Measurements from ENCODE around the gene OSBP. TPM values are rescaled to one million over a fixed set of nuclear protein-coding genes. Genes with fewer than 3 reads are reported as not detected.

OSBP gene
- total RNA-seq, 1 experiment from 2014 or later: 45.4 TPM

DNA sequence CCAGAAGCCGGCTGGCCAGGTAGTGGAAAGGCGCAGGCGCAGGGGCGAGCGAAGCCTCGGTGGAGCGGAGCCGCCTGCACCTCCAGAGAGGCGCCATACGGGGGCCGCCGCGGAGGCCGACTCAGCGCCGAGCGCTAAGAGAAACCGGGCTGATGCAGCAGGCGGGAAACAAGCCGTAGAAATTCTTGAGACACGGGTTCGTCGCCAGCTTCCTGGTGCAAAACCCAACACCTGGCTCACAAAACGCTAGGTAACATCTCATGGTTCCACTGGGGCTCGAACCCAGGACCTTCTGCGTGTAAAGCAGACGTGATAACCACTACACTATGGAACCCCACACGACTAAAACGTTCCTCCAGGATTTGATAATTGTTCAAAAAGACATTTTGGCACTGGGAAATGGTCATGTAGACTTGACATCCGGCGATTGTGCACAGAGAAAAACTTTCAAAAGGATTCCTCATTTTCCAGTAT is 65.2 kb downstream of the OSBP start (continued):
- TF ChIP-seq, protein P1, sequence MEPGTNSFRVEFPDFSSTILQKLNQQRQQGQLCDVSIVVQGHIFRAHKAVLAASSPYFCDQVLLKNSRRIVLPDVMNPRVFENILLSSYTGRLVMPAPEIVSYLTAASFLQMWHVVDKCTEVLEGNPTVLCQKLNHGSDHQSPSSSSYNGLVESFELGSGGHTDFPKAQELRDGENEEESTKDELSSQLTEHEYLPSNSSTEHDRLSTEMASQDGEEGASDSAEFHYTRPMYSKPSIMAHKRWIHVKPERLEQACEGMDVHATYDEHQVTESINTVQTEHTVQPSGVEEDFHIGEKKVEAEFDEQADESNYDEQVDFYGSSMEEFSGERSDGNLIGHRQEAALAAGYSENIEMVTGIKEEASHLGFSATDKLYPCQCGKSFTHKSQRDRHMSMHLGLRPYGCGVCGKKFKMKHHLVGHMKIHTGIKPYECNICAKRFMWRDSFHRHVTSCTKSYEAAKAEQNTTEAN (CRISPR knock-in tag; IDR thresholded peaks at IDR 0.05): 0 out of 2 replicates have a peak, but pooled peaks have one; percentile 42
- no peak for TF ChIP-seq ZNF423 (CRISPR knock-in tag; IDR thresholded peaks at IDR 0.05)
- no peak for TF ChIP-seq CREB1 (CRISPR knock-in tag; IDR thresholded peaks at IDR 0.05)
- TF ChIP-seq TEAD1 (CRISPR knock-in tag; IDR thresholded peaks at IDR 0.05): peak; percentile 46; the same call in 1 of the 2 replicates
- peak; percentile 78; the same call in 1 of the 2 replicates for TF ChIP-seq ZNF416 (CRISPR knock-in tag; IDR thresholded peaks at IDR 0.05)
- peak; percentile 73 for TF ChIP-seq ZNF671 (CRISPR knock-in tag; IDR thresholded peaks at IDR 0.05)
- no peak for TF ChIP-seq ZNF219 (CRISPR knock-in tag; IDR thresholded peaks at IDR 0.05; ENCODE audit: borderline replicate concordance)
- TF ChIP-seq, protein P2, sequence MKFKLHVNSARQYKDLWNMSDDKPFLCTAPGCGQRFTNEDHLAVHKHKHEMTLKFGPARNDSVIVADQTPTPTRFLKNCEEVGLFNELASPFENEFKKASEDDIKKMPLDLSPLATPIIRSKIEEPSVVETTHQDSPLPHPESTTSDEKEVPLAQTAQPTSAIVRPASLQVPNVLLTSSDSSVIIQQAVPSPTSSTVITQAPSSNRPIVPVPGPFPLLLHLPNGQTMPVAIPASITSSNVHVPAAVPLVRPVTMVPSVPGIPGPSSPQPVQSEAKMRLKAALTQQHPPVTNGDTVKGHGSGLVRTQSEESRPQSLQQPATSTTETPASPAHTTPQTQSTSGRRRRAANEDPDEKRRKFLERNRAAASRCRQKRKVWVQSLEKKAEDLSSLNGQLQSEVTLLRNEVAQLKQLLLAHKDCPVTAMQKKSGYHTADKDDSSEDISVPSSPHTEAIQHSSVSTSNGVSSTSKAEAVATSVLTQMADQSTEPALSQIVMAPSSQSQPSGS (CRISPR knock-in tag; IDR thresholded peaks at IDR 0.05; ENCODE audit: borderline replicate concordance, low read depth): no peak
- TF ChIP-seq ZBTB21 (CRISPR knock-in tag; IDR thresholded peaks at IDR 0.05; ENCODE audit: borderline replicate concordance): no peak
- TF ChIP-seq ZNF263 (CRISPR knock-in tag; IDR thresholded peaks at IDR 0.05; ENCODE audit: low read depth): no peak
- no peak for TF ChIP-seq NR2C2 (CRISPR knock-in tag; IDR thresholded peaks at IDR 0.05)
- TF ChIP-seq, protein P3, sequence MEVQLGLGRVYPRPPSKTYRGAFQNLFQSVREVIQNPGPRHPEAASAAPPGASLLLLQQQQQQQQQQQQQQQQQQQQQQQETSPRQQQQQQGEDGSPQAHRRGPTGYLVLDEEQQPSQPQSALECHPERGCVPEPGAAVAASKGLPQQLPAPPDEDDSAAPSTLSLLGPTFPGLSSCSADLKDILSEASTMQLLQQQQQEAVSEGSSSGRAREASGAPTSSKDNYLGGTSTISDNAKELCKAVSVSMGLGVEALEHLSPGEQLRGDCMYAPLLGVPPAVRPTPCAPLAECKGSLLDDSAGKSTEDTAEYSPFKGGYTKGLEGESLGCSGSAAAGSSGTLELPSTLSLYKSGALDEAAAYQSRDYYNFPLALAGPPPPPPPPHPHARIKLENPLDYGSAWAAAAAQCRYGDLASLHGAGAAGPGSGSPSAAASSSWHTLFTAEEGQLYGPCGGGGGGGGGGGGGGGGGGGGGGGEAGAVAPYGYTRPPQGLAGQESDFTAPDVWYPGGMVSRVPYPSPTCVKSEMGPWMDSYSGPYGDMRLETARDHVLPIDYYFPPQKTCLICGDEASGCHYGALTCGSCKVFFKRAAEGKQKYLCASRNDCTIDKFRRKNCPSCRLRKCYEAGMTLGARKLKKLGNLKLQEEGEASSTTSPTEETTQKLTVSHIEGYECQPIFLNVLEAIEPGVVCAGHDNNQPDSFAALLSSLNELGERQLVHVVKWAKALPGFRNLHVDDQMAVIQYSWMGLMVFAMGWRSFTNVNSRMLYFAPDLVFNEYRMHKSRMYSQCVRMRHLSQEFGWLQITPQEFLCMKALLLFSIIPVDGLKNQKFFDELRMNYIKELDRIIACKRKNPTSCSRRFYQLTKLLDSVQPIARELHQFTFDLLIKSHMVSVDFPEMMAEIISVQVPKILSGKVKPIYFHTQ (CRISPR knock-in tag; IDR thresholded peaks at IDR 0.05): peak; percentile 80; the same call in 1 of the 2 replicates
- TF ChIP-seq, protein P4, sequence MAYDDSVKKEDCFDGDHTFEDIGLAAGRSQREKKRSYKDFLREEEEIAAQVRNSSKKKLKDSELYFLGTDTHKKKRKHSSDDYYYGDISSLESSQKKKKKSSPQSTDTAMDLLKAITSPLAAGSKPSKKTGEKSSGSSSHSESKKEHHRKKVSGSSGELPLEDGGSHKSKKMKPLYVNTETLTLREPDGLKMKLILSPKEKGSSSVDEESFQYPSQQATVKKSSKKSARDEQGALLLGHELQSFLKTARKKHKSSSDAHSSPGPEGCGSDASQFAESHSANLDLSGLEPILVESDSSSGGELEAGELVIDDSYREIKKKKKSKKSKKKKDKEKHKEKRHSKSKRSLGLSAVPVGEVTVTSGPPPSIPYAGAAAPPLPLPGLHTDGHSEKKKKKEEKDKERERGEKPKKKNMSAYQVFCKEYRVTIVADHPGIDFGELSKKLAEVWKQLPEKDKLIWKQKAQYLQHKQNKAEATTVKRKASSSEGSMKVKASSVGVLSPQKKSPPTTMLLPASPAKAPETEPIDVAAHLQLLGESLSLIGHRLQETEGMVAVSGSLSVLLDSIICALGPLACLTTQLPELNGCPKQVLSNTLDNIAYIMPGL (CRISPR knock-in tag; IDR thresholded peaks at IDR 0.05): peak; percentile 91
- TF ChIP-seq, protein P5, sequence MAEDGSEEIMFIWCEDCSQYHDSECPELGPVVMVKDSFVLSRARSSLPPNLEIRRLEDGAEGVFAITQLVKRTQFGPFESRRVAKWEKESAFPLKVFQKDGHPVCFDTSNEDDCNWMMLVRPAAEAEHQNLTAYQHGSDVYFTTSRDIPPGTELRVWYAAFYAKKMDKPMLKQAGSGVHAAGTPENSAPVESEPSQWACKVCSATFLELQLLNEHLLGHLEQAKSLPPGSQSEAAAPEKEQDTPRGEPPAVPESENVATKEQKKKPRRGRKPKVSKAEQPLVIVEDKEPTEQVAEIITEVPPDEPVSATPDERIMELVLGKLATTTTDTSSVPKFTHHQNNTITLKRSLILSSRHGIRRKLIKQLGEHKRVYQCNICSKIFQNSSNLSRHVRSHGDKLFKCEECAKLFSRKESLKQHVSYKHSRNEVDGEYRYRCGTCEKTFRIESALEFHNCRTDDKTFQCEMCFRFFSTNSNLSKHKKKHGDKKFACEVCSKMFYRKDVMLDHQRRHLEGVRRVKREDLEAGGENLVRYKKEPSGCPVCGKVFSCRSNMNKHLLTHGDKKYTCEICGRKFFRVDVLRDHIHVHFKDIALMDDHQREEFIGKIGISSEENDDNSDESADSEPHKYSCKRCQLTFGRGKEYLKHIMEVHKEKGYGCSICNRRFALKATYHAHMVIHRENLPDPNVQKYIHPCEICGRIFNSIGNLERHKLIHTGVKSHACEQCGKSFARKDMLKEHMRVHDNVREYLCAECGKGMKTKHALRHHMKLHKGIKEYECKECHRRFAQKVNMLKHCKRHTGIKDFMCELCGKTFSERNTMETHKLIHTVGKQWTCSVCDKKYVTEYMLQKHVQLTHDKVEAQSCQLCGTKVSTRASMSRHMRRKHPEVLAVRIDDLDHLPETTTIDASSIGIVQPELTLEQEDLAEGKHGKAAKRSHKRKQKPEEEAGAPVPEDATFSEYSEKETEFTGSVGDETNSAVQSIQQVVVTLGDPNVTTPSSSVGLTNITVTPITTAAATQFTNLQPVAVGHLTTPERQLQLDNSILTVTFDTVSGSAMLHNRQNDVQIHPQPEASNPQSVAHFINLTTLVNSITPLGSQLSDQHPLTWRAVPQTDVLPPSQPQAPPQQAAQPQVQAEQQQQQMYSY (CRISPR knock-in tag; IDR thresholded peaks at IDR 0.05): no peak
- TF ChIP-seq, protein P6, sequence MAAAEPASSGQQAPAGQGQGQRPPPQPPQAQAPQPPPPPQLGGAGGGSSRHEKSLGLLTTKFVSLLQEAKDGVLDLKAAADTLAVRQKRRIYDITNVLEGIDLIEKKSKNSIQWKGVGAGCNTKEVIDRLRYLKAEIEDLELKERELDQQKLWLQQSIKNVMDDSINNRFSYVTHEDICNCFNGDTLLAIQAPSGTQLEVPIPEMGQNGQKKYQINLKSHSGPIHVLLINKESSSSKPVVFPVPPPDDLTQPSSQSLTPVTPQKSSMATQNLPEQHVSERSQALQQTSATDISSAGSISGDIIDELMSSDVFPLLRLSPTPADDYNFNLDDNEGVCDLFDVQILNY (CRISPR knock-in tag; IDR thresholded peaks at IDR 0.05): peak; percentile 66; the same call in 1 of the 2 replicates
- TF ChIP-seq, protein P7, sequence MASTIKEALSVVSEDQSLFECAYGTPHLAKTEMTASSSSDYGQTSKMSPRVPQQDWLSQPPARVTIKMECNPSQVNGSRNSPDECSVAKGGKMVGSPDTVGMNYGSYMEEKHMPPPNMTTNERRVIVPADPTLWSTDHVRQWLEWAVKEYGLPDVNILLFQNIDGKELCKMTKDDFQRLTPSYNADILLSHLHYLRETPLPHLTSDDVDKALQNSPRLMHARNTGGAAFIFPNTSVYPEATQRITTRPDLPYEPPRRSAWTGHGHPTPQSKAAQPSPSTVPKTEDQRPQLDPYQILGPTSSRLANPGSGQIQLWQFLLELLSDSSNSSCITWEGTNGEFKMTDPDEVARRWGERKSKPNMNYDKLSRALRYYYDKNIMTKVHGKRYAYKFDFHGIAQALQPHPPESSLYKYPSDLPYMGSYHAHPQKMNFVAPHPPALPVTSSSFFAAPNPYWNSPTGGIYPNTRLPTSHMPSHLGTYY (CRISPR knock-in tag; IDR thresholded peaks at IDR 0.05): no peak
- TF ChIP-seq, protein P8, sequence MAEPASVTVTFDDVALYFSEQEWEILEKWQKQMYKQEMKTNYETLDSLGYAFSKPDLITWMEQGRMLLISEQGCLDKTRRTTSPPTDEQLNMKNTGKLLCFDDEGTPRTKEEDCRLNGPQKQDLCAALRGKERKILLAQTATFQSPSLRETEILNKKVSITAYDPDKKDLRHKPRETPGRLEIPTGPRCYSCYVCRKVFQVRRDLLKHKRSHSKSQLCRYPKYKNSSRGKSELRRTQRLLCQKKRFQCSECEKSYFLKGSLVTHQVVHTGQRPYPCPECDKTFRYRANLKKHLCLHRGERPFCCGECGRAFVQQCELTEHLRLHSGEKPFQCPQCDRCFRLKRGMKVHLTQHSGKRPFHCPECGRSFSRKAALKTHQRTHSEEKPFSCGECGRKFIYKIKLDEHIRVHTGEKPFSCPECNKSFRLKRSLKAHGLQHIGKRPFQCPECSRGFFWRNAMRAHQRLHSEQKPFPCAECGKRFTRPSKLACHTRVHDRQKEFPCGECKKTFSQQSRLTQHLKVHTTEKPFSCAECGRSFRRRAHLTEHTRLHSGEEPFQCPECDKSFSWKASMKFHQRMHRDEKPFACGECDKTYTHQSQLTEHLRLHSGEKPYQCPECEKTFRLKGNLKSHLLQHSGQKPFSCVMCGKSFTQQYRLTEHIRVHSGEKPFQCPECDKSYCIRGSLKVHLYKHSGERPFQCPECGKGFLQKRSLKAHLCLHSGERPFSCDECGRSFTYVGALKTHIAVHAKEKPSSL (CRISPR knock-in tag; conservative IDR thresholded peaks at IDR 0.05): no peak
- TF ChIP-seq, protein P9, sequence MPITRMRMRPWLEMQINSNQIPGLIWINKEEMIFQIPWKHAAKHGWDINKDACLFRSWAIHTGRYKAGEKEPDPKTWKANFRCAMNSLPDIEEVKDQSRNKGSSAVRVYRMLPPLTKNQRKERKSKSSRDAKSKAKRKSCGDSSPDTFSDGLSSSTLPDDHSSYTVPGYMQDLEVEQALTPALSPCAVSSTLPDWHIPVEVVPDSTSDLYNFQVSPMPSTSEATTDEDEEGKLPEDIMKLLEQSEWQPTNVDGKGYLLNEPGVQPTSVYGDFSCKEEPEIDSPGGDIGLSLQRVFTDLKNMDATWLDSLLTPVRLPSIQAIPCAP (CRISPR knock-in tag; IDR thresholded peaks at IDR 0.05): peak; percentile 70; the same call in 1 of the 2 replicates
- TF ChIP-seq EMX1 (CRISPR knock-in tag; IDR thresholded peaks at IDR 0.05): 0 out of 2 replicates have a peak, but pooled peaks have one; percentile 44
- no peak for TF ChIP-seq SOX15 (CRISPR knock-in tag; IDR thresholded peaks at IDR 0.05)
- 0 out of 2 replicates have a peak, but pooled peaks have one; percentile 45 for TF ChIP-seq SP1 (CRISPR knock-in tag; conservative IDR thresholded peaks at IDR 0.05)
